ENCODE measurements around the gene ELANE.
"Not testable (repeated sequence)": the region's sequence is repeated elsewhere in the genome, so short reads cannot be mapped to it uniquely, and the experiment has no call there.

The ELANE gene

DNA sequence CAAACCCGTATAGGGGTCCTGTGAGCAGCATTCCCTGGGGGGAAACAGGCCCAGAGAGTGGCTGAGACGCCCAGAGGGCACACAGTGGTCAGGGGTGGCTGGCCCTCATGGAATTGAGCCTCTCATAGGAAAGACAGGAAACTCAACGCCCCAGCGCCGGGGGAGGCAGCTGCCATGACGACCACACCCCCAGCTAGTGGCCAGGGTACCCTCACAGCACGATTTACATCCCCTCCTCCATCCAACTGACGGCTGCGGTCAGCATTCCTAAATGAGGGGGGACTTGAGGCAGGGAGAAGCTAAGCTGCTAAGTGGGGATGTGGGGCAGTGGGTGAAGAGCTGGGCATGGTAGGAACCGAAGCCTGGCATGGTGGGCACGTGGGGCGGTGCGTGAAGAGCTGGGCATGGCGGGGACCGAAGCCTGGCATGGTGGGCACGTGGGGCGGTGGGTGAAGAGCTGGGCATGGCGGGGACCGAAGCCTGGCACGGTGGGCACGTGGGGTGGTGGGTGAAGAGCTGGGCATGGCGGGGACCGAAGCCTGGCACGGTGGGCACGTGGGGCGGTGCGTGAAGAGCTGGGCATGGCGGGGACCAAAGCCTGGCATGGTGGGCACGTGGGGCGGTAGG, 30.9 kb downstream of the ELANE start:
- DNase-seq: no peak

DNA sequence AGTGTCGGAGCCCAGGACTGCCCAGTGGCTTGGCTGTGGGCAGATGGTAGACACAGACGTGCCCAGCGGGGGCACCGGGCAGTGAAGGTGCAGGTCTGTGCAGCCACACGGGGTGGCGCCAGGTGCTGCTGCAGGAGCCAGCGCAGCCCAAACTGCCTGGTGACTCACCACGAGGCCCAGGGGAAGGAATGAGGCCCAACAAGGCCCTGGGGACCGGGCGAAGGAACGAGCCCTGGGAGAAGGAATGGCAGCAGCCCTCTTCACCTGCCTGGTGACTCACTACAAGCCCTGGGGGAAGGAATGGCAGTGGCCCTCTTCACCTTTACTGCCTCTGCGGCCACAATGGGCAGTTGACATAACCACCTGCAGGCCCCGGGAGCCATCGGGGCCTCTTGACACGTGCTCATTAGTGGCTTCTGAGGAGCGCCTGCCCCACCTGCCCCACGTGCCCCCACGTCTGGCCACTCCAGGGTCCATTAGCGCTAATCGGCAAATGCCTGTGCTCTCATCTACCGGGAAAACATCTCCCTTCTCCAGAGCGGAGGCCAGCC, 31.6 kb downstream of the ELANE start:
- no peak for DNase-seq

DNA sequence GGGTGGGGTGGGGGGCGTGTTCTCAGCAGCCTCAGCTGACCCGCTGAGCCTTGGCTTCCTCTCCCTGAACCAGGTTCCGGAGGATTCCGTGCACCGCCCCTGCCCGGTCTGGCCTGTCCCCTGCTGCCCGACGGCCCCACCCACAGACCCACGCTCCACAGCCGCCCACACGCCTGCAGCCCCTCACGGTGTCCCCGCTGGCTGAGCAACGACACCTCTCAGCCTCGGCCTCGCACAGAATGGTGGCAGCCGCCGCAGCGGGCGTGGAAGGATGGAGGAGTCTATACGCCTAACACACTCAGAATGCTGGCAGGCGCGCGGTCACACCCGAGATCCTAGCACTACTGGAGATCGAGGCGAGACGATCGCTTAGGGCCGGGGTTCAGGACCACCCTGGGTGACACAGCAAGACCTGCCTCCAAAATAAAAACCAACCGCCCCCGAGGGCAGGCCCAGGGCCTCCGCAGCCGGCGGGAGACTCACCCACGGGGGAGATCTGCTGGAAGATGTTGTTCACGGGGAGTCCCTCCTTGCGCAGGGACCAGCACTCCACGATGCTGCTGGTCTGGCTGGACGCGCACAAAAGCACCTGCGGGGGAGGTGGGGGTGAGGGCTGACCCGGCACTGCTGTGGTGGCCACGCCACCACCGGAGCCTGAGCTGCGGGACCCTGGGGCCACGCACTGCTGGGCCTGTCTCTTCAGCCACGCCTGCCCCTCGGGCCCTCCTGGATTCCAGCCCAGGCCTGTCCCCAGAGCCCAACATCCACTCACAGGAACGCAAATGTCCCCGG, 32.5 kb downstream of the ELANE start:
- no peak for DNase-seq

DNA sequence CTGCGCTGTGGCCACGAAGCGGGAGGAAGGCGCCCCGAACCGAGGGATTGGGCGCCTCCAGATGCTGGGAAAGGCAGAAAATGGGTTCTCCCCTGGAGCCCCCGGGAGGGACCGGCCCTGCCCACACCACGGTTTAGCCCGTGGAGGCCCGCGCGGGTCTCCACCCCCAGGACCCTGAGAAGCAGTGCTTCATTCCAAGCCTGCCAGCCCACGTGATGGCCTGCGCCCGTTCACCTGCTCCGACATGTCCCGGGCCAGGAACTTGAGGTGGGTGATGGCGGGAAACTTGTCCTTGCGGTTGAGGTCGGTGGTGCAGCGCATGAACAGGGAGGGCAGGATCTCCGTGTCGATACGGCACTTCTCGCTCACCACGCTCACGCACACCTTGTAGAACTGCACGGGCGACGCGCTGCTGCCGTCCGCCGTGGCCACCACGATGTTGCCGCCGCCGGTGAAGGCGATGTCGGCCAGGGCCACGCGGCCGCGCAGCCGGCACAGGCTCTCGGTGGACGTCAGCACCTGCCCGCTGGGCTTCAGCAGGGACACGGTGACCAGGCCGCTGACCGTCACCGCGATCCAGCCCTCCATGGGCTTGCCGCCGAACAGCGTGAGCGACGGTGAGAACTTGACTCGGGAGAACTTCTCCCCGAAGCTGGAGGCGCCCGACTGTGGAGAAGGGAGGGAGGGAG, 33.6 kb downstream of the ELANE start:
- DNase-seq: no peak

DNA sequence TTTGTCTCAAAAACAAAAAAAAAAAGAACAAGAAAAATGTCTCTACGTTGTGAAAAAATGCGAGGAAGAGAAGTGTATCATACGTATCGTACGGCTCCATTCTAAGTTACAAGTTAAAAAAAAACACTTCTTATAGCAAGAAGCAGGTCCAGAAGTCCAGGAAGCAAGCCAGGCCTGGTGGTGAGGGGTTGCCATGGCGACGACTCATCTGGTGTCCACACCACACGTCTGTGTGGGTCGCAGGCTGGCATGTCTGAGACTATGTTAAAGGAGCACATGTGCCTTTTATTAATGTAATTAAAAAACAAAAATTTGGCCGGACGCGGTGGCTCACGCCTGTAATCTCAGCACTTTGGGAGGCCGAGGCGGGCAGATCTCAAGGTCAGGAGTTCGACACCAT, 35.0 kb downstream of the ELANE start:
- no peak for DNase-seq

DNA sequence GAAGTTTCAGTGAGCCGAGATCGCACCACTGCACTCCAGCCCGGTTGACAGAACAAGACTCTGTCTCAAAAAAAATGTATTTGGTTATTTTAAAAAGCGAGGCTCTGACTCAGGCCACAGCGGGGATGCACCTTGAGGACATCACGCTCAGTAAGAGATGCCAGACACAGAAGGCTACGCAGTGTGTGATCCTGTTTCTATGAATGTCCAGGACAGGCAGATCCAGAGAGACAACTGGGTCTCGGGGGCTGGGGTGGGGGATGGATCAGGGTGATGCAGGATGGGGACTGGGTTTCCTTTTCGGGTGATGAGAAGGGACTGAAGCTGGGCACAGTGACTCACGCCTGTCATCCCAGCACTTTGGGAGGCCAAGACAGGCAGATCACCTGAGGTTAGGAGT, 35.5 kb downstream of the ELANE start:
- no peak for DNase-seq

DNA sequence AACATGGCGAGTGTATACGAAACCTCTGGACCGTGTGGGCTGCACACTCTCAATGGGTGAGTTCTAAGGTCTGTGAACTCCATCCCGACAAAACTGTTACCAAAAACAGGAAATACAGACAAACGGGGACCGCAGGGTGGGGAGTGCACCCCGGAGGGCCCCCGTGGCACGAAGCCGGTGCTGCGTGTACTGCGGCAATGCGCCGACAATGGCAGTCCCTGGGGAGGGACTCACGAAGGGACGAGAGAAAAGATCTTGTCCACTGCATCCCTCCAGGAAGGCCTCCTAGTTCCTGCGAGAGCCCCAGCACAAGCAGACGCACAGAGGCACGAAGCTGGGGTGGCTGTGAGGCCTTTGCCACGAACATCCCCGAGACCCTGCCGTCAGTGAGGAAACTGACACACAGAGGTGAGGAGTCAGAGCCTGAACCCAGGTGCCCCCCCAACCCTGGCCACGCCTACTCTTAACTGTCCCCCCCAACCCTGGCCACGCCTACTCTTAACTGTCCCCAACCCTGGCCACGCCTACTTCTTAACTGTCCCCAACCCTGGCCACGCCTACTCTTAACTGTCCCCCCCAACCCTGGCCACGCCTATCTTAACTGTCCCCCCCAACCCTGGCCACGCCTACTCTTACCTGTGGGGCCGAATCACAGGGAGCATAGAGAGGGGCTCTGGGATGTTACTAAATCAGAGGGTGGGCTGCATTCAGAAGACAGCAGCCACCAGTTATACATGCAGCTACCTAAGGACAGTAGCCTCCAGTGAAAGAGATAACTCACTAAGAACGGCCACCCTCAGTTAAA, 36.7 kb downstream of the ELANE start:
- no peak for DNase-seq

DNA sequence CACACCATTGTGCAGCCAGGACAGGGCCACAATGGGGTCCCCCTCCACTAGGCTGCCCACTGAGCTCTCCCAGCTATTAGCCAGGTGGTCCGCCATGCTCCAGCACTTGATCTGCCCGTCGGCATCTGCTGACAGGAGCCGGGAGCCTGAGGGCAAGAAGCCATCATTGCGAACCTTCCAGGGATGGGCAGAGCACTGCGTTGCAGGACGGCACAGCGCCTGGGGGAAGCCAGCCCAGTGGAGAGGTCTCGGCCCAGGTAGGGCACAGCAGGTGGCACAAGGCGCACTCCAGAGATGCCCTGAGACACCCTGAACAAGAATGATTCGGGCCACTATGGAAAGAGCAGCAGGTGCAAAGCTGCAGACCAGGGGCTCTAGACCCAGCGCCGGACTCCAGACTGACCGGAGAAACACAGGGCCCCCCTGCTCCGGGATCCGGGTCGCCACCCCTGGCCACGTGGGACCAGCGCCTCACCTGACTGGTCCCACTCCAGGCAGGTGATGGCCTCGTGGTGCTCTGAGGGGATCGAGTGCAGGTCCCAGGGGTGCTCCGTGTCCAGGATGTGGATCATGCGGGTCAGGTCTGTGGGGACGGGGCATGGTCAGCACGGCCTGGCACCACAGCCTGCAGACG, 37.7 kb downstream of the ELANE start:
- DNase-seq: no peak

DNA sequence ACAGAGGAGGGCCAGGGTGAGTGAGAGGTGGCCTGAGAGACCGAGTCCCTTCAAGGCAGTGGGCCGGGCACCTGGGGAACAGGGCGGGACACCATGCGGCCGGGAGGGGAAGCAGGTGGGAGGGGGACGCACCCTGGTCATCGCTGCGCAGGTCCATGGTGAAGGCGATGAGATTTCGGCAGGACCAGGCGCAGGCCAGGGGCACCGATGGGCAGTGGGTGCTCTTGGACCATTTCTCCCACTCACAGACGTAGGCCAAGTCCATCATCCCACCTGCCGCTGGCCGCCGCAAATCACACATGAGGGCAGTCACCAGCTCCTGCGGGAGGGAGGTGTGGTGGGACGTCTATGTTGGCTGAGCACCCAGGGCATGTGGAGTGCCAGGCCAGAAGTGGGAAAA, 38.7 kb downstream of the ELANE start:
- no peak for DNase-seq

DNA sequence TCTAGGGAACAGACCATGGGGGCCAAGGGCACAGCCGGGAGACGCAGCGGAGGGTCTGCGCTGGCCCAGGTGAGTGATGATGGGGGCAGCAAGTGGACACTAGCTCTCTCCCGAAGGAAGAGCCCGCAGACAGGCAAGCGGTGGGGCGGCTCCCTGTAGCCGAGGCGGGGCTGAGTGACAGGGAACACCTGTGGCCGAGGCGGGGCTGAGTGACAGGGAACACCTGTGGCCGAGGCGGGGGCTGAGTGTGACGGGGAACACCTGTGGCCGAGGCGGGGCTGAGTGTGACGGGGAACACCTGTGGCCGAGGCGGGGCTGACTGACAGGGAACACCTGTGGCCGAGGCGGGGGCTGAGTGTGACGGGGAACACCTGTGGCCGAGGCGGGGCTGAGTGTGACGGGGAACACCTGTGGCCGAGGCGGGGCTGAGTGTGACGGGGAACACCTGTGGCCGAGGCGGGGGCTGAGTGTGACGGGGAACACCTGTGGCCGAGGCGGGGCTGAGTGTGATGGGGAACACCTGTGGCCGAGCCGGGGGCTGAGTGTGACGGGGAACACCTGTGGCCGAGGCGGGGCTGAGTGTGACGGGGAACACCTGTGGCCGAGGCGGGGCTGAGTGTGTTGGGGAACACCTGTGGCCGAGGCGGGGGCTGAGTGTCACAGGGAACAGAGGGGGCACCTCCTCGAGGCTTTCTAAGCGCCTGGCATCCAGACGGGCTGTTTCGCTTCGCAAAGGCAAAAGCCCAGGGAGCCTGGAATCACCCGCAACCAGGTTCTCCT, 39.5 kb downstream of the ELANE start:
- DNase-seq: not testable (repeated sequence)

DNA sequence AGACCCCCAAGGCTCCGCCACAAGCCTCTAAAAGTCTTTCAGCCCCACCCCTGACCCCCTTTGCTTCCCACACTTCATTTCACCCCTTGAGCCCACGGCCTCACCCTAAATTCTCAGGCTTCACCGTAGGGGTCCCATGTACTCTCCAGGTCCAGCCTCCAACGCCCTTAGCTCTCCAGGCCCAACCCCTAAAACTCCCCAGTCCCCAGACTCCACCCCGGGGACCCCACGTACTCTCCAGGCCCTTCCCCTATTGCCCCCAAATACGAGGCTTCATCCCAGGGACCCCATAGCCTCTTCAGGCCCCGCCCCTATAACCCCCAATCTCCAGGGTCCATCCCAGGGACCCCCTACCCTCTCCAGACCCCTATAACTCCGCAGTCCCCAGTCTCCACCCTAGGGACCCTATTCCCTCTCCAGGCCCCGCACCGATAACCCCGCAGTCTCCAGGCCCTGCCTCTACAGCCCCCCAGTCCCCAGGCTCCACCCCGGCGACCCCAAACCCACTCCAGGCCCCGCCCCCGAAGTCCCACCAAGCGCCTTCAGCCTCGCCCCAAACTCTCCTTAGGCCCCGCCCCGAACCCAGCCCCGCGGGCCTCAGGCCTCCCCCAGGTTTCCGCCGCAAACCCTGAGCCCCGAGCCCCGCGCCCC, 40.3 kb downstream of the ELANE start:
- DNase-seq: no peak

DNA sequence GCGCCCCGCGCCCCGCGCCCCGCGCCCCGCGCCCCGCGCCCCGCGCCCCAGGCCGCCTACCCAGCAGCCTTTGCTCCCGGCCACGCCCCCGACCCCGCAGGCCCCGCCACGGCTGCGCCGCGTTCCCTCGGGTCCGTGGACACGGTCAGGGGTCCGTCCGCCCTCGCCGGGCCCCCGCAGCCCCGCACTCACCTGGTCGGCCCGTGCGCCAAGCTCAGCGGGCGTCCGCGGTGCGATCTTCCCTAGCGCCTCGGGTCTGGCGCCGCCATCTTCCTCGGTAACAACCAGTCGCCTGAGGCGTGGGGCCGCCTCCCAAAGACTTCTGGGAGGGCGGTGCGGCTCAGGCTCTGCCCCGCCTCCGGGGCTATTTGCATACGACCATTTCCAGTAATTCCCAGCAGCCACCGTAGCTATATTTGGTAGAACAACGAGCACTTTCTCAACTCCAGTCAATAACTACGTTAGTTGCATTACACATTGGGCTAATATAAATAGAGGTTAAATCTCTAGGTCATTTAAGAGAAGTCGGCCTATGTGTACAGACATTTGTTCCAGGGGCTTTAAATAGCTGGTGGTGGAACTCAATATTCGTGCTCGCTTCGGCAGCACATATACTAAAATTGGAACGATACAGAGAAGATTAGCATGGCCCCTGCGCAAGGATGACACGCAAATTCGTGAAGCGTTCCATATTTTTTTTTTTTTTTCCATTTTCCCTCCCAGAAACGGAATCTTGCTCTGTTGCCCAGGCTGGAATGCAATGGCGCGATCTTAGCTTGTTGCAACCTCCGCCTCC, 41.0 kb downstream of the ELANE start, which contains the start of the genes MED16 and RNU6-9:
MED16 (minus strand) TSS at position 294 of the 796 bp plus-strand sequence. CDS start 2,056 bp downstream, outside the sequence.
RNU6-9 (plus strand) TSS at position 591 of the 796 bp plus-strand sequence.
- DNase-seq: peak; percentile 88

DNA sequence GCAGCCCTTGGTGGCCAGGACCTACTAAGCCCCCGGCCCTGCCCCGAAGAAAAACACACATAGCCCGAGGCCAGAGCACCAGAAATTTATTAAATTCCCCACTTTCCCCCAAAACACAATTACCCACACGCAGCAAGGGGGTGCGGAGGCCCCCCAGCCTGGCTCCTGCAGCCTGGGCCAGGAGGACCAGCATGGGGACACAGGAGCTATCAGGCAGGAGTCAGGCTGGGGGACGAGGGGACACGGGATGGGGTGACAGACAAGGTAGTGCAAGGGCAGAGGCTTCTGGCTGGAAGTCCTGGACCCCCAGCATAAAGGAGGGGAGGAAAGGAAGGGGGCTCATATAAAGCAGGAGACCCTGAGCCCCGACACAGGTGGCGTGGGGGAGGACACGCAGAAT, 44.3 kb downstream of the ELANE start:
- DNase-seq: no peak

DNA sequence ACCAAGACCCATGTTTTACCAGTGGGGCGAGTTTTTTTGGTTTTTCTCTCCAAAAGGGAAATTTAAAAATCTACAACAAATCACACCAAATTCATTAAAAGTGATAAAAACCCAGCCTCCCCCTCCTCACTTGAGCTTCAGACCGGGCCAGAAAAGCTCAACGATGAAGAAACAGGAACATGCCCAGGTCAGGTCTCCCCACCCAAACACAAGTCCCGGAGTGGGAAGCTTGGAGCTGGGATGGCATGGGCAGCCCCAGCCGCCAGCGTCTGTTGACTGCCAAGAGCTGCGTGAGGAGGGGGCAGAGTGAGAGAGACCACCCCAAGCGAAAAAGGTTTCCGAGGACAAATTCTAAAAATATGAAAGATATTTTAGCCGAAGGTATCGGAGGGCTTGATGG, 44.9 kb downstream of the ELANE start:
- DNase-seq: no peak

DNA sequence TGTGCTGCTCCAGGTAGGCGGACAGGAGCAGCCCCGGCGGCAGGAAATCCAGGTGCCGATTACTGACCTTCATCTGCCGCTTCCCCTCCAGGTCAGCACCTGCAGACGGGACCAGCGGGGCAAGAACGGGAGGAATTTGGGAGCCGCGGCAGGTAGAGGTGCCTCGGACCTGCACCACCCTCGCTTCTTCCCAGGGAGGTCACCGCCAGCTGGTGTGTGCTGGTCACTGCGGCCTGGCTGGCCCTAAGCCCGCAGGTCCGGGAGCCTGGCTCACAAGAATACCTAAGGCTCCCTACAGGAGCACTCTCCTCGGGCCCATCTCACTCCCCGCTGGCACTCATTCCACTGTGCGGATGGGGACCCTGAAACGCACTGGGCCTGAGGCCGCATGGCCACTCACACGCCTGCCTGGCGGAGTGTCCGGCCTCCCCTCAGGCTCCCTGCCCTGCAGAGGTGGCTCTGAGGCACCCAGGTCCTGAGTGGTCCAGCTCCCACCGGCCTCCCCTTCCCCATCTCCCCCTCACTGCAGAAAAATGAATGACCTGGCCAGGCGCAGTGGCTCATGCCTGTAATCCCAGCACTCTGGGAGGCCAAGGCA, 45.4 kb downstream of the ELANE start:
- DNase-seq: no peak

DNA sequence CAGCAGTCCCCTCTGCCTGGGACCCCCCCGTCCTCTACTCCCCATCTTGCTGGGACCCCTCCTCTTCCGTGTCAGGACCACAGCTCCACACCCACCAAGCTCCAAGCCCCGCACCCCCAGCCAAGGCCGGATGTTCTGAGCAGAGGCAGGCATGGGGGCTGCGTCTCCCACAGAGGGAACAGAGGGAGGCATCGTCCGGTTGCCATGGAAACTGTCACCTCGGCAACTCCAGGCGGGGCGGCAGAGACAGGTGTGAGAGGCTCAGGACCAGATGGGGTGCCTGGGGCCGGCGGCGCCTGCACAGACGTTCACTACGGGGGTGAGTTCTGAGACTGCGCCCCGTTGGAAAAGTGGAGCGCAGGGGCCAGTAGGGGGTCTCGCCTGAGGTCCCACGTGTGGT, 46.6 kb downstream of the ELANE start:
- no peak for DNase-seq

DNA sequence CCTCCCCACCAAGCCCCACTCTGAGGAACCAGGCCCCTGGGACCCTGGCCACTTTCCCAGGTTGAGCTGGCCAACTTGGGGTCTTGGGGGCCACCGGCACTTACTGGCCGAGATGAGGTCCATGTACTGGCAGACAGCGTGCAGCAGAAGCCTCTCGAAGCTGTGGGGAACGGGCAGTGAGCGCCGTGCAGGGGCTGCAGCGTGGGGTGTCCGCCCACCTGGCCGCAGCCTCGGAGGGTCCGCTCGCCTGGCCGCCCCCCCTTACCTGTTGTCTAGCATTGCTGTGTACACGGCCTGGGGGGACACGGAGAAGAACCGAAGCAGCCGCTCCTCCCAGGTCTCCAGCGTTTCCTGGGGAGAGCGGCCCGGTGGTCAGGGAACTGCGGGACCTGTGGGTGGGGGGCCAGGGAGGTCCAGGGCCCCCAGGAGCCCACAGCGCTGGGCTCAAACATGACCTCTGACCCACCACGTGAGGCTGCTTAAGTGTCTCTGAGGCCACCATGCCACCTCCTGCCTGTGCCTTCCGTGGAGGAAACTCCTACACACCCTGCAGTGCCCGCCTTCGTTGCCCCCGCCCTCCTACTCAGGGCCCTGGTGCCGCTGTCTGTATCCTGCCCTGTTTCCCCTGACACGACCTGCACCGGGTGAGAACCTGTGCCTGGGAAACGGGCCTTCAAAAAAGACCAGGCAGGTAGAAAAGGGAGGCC, 47.4 kb downstream of the ELANE start:
- DNase-seq: no peak

DNA sequence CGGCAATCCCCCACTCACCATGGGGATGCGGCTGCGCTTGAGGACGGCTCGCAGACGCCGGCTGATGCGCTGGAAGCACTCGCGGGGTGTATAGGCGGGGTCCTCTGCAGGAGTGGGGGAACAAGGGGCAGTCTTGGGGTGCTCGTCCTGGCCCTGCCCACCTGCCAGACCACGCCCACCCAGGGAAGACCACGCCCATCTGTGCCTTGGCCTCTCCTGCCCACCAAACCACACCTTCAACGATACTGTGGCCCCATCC, 47.9 kb downstream of the ELANE start:
- DNase-seq: no peak

Measured in OCI-M1 (cell line).